GM19467 (cell line): ENCODE measurements around the gene SRPRA.
"Not testable (repeated sequence)": the region's sequence is repeated elsewhere in the genome, so short reads cannot be mapped to it uniquely, and the experiment has no call there.

ENCODE experiments used
- ATAC-seq: cut with Tn5 transposase; IDR thresholded peaks from one replicate; pipeline ENCODE4 v1.9.1; 2021; ENCODE audit warnings: mild to moderate bottlenecking, moderate library complexity; ENCODE audit not compliant: unreplicated experiment

SRPRA gene

DNA sequence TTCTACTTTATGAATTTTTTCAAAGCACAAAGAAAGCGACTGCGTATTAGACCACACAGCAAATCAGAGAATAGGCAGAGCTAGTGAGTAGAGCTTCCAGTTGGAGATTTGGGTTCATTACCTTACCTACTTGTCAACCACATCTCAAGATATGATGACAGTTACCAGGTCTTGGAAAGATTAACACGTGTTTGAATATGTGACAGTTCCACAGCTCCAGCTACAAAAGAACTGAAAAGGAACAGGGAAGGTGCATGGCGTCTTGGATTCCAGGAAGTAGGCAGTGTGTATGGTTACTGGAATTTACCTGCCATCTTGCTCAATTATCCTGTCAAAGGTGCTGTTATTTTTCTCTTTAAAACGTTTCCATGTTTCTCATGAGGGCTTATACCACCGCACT, 19.5 kb upstream of the SRPRA start:
- ATAC-seq, result no peak

DNA sequence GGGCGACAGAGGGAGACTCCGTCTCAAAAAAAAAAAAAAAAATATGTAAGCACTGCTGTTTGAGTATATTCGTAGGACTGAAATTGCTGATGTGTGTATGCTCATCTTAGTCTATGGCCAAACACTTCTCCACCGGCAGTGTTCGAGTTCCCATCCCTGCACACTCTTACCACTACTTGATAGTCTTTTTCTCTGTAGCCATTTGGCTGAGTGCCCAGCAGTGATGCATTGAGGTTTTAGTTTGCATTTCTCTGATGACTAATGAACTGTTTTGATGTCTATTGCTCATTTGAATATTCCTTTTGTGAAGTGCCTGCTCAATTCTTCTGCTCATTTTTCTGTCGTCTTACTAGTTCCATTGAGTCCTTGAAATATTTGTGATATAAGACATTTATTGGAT, 16.1 kb upstream of the SRPRA start:
- peak; percentile 37 for ATAC-seq

- ATAC-seq, result peak; percentile 62
Measured at GRCh38 chr11:126282736-126283591, 14.3 kb upstream of the SRPRA start, which contains the start of gene TIRAP. Gene TIRAP (plus strand): TSS chr11:126283093. CDS start chr11:126290895, 7,802 bp downstream.

GRCh38 chr11:126282361-126282735, 13.7 kb upstream of the SRPRA start:
- no peak for ATAC-seq

GRCh38 chr11:126281666-126282175, 13.0 kb upstream of the SRPRA start:
- ATAC-seq, result no peak

- ATAC-seq, result no peak
Measured at GRCh38 chr11:126281245-126281644, 12.6 kb upstream of the SRPRA start.

GRCh38 chr11:126280595-126280994, 11.9 kb upstream of the SRPRA start:
- ATAC-seq, result no peak

DNA sequence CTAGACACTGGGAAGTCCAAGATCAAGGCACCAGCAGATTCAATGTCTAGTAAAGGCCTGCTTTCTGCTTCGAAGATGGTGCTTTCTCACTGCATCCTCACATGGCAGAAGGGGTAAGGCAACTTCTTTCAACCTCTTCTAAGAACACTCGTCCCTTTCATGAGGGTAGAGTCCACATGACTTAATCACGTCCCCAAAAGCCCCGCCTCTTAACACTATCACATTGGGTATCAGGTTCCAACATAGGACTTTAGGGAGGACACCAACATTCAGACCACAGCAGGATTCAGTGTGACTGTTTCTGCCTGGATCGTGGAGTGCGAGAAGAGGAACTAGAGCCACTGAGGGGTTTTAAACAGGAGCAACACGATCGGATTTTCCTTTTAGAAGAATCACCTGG, 10.5 kb upstream of the SRPRA start:
- ATAC-seq, result no peak

- ATAC-seq, result no peak
Measured at GRCh38 chr11:126277780-126278179, 9.1 kb upstream of the SRPRA start.

- ATAC-seq, result no peak
Measured at GRCh38 chr11:126277322-126277721, 8.6 kb upstream of the SRPRA start.

DNA sequence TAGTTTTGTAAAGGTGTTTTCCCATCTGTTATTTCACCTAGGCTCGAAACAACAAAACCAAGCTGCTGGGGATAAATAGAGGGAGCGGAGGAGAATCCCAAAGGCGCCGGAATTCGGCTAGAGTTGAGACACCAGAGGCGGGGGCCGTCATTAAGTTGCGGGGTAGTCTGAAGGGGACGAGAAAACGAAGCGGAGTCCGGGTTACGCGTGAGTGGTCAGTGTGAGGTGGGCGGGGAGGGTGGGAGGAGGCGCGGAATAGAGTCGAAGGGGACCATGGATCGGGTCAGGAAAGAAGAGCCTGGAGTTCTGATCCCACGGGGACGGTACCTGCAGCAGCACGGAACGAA, 361 bp downstream of the SRPRA start:
- peak; percentile 4 for ATAC-seq

- no peak for ATAC-seq
Measured at GRCh38 chr11:126267650-126268049, 1.0 kb downstream of the SRPRA start.

- ATAC-seq, result no peak
Measured at GRCh38 chr11:126265811-126266210, 2.9 kb downstream of the SRPRA start.

GRCh38 chr11:126263489-126263888, 5.2 kb downstream of the SRPRA start:
- ATAC-seq, result no peak

GRCh38 chr11:126262216-126262615, 6.5 kb downstream of the SRPRA start:
- ATAC-seq, result no peak

DNA sequence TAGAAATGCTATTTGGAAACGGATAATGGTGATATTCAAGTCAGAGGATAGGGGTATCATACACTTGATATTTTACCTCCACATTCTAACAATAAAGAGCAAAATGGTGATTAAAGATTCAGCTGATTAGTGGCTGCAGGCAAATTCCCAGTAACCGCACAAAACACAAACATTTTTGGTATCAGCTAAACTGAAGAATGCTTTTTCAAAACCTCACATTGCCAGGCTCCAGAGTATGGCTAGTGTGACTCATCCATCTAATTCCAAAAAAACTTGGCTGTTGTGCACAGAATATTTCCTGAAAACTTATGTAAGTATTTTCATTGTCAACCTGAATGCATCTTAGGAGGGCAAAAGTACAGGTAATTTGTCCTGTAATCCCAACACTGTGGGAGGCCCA, 10.9 kb downstream of the SRPRA start:
- ATAC-seq, result no peak

DNA sequence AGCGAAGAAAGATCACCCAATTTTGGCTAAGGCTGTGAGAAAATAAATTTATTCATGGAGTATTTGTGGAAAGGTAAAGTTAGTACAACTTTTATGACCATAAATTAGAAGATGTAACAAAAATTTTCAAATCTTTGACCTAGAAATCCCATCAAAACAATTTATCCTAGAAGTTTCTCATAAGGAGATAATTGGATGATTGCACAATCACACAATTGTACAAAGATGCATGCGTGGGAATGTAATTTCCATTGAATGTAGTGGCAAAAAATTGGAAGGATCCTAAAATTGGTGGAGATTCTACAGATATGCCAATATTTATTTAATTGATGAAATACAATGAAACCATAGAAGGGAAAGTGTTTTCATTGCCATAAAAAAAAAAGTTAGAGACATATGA, 11.6 kb downstream of the SRPRA start:
- ATAC-seq, result no peak

DNA sequence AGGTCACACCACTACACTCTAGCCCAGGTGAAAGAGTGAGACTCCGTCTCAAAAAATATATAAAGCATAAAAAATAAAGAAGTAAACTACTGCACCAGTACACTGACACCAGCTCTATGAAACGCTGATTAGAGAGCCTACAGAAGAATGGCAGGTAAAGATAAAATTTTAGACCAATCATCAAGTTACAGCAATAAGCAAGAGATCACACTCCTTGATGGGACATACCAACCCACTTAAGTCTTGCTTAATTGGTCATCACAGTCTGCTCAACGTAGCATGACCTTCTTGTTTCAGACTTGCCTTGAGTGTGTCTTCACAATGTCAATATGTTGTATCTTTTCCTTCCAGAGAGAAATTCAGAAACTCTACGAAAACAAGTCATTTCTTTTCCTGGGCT, 12.5 kb downstream of the SRPRA start:
- ATAC-seq, result no peak

- ATAC-seq, result not testable (repeated sequence)
Measured at GRCh38 chr11:126255507-126255906, 13.2 kb downstream of the SRPRA start.

- no peak for ATAC-seq
Measured at GRCh38 chr11:126254819-126255218, 13.9 kb downstream of the SRPRA start.

GRCh38 chr11:126253265-126253664, 15.4 kb downstream of the SRPRA start:
- no peak for ATAC-seq

- ATAC-seq, result no peak
Measured at GRCh38 chr11:126246636-126247035, 22.1 kb downstream of the SRPRA start.

- no peak for ATAC-seq
Measured at GRCh38 chr11:126233391-126233790, 35.3 kb downstream of the SRPRA start.
